ENCODE data around the gene LMNA.
"Not testable (repeated sequence)": the region's sequence is repeated elsewhere in the genome, so short reads cannot be mapped to it uniquely, and the experiment has no call there.

The LMNA gene

GRCh38 chr1:156121005-156121404, 6.5 kb downstream of the LMNA start:
- DNase-seq (ENCODE audit: low read depth in 1 of 2, low spot score in 1 of 2), result not testable (repeated sequence)

GRCh38 chr1:156121457-156121856, 6.9 kb downstream of the LMNA start:
- DNase-seq (ENCODE audit: low read depth in 1 of 2, low spot score in 1 of 2), result no peak

DNA sequence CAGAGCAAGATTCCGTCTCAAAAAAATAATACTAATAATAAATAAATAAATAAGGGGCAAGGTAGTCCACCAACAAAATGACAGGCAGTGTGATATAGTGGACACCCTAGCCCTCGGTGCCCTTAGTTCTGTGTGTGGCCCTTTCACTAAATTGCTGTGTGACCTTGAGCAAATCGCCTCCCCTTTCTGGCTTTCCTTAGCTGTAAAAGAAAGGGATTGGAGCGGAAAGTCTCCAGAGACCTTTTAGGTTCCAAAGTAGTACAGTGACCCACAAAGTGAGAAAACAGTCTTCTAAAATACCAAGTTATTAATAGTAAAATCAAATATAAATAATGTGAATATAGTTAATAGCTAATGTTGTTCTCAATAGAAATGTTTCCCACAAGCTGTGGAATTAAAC, 7.6 kb downstream of the LMNA start:
- no peak for DNase-seq (ENCODE audit: low read depth in 1 of 2, low spot score in 1 of 2)

DNA sequence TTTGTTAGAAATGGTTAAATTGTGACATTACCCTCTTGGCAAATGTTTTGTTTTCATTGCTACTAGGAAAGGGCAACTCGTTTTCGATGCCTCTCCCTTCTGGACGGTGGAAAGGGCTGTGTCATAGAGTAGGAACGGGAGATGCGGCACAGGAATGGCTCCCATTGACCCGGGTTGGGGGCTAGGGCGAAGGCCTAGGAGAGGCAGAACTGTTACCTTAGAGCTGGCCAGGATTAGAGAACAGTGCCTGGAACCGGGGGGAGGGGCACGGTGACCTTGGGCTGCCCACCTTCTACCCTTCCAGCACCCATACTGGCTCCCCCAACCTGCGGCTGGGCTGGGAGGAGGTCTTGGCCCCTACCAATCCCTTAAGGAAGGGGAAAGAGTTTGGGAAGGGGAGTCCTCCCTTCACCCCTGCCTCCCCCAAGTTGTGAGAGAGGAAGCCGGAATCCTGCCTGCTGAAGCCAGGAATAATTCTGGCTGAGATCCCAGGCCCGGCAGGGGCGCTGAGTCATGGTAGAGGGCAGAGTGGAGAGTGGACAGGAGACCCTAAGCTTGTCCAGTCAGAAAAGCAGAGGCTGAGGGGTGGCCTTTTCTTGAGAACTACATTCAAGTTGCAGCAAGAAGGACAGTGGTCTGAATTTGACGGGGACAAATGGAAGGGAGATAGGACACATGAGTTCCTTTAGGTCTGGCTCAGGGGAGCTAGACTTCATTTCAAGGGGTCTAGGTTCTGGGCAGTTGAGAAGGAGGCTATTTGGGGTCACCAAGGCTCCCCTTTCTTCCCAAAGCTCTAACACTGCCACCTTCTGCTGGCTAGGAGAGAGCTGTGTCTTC, 8.2 kb downstream of the LMNA start:
- no peak for DNase-seq (ENCODE audit: low read depth in 1 of 2, low spot score in 1 of 2)

DNA sequence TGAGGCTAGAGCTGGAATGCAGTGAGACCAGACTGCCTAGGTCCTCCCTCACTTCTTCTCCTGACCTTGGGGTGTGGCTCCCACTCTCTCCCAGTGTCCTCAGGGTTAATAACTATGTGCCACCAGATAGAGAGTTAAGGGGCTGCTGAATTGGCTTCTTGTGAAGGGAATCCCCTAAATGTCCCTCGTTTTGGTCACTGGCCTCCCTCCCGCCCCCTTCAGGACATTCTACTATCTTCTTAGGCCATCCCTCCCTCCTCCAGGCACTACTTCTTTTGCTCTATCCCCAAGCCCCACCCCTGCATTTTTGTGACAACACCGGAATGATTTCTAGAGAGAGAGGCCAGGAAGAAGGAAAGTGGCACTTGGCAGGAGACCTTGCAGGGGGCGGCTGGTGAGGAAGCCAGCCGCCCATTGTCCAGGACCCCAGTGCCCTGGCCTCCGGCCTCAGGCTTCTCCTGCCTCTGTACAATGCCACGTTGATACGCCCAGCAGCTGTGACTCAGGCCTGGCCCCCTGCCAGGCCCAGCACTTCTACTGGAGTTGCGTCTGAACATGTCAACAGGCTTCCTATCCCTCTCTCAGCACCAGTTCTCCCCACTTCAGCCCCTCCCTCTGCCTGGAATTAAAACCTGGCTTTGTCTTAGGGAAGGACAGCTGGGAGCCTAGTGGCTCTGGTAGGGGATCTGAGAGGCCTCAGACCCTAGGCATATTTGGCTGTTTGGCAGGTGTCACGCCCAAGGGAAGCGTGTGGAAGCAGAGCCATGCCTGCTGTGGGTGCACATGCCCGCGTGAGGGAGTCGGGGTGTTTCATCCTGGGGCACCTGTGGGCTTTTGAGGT, 9.1 kb downstream of the LMNA start:
- no peak for DNase-seq (ENCODE audit: low read depth in 1 of 2, low spot score in 1 of 2)

GRCh38 chr1:156124557-156125483, 10.3 kb downstream of the LMNA start:
- DNase-seq (ENCODE audit: low read depth in 1 of 2, low spot score in 1 of 2), result no peak

GRCh38 chr1:156125544-156125943, 11.0 kb downstream of the LMNA start:
- DNase-seq (ENCODE audit: low read depth in 1 of 2, low spot score in 1 of 2), result not testable (repeated sequence)

DNA sequence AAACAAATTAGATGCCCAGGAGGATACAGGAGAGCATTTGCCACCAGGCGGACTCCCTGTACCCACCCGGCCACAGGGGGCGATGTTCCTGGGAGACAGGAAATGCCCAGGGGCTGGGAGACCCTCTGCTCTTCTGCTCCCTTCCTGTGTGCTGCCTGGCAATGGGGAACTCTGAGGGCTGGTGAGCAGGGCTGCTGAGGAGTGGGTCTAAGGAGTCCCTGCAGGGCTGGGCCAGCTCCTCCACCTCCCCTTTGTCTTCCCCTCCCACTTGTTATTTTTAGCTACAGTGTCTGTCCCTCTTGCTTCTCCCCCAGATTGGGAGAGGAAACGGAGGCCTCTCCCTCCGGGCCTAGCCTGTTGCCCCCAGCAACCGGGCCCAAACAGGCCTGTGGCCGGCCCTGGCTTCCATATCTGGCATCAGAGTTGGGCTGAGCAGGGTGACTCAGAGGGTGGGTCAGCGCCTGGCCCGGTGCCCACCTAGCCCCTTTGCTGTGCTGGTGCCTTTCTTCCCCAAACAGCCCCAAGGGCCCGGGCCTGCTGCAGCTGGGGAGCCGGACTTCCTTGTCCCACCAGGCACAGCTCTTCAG, 11.6 kb downstream of the LMNA start:
- no peak for DNase-seq (ENCODE audit: low read depth in 1 of 2, low spot score in 1 of 2)

DNA sequence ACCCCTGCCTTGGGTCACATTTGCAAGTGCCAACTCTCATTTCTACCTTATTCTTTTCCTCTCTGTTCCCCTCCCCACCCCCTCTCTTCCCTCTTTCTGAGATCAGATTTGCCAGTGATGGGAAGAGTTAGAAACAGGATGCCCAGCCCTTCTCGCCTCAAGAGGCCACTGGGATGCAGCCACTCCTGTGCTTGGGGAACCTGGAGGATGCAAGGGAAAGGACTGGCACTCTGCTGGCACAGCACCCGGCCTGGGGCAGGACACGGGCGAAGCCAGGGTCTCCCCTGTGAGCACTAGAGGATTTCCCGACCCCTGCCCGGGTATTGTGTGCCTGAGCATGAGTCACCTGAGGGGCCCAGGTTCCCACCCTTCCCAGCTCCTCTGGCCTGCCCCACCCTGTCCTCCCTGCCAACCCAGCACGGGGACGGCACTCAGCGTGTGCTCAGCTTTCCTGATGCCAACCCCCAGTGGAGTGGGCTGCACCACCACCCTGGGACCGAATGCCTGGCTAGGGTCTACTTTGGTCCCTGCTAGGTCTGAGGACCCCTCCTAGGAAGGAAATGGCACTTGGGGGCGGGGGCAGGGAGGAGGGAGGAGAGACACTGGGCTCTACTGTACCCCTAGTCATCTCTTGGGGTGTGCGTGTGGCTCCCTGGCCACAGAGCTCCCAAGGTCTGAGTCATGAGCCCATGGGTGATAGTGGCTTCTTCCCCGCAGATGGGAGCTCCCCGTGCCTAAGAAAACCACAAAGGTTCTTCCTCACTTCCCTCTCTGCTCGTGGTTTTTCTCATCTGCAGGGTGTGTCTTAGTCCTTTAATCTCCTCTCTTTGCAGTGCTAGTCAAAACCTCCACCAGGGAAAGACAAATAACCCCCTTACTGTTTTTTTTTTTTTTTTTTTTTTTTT, 12.4 kb downstream of the LMNA start:
- DNase-seq (ENCODE audit: low read depth in 1 of 2, low spot score in 1 of 2), result peak; percentile 44 to 84

GRCh38 chr1:156128308-156128653, 13.8 kb downstream of the LMNA start:
- DNase-seq (ENCODE audit: low read depth in 1 of 2, low spot score in 1 of 2), result no peak

GRCh38 chr1:156128654-156129597, 14.4 kb downstream of the LMNA start:
- no peak for DNase-seq (ENCODE audit: low read depth in 1 of 2, low spot score in 1 of 2)

DNA sequence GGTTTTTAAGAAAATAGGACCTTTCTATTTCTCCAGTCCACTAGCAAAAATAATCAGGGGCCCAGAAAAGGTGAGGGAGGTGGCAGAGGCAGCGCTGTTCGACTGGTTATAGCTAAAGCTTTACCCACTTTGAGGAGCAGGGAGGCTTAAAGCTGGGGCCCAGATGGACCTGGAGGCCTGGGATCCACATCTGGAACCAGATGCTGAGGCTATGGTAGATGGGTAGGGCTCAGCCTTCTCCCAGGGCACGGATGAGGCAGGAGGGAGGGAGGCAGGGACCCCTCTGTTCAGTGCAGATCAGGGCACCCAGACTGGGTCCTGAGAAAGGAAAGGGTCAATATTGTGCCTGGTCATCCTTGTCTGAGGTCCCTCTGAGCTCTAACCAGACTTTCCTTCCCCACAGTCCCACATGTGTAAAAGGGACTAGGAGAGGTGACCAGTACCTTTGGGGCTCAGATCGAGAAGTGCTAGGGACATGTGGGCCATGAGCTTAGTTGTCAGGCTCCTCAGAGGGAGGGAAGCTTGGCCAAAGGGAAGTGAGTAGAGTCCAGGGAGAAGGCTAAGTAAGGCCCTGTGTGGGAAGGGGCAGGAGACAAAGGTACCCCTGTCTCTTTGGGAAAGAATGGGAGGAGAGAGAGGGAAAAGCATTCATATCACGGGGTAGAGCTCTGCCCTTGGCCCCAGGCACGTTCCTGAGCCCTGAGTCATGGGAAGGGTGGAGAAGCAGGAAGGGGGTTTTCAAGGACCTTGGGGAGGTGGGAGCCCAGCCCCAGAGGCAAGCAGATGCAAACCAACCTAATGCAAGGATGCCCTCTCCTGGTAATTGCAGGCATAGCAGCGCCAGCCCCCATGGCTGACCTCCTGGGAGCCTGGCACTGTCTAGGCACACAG, 15.4 kb downstream of the LMNA start:
- peak; percentile 72 to 76 for DNase-seq (ENCODE audit: low read depth in 1 of 2, low spot score in 1 of 2)

GRCh38 chr1:156130578-156130942, 16.0 kb downstream of the LMNA start:
- DNase-seq (ENCODE audit: low read depth in 1 of 2, low spot score in 1 of 2), result no peak

- DNase-seq (ENCODE audit: low read depth in 1 of 2, low spot score in 1 of 2), result no peak
These were observed 20.4 kb downstream of the LMNA start for GRCh38 chr1:156134716-156135435.

GRCh38 chr1:156135930-156136871, 21.7 kb downstream of the LMNA start:
- DNase-seq (ENCODE audit: low read depth in 1 of 2, low spot score in 1 of 2), result no peak

- no peak for DNase-seq (ENCODE audit: low read depth in 1 of 2, low spot score in 1 of 2)
These were observed 22.5 kb downstream of the LMNA start for GRCh38 chr1:156136970-156137483.
